T-cell (primary cell): ENCODE results near the gene CSTF3. TPM values are rescaled to one million over a fixed set of nuclear protein-coding genes. Genes with fewer than 3 reads are reported as not detected.
"Not testable (repeated sequence)": the region's sequence is repeated elsewhere in the genome, so short reads cannot be mapped to it uniquely, and the experiment has no call there.

Source experiments
- ATAC-seq, 4 experiments: fragments of 200-7000 bp in 3 of 4; fragments of 150-1000 bp in 1 of 4; cut with Tn5 transposase; replicated peaks in 1 of 4; 1 replicate in 3 of 4; 2 replicates in 1 of 4; pipeline ENCODE4 v1.10.0; 2021; ENCODE audit warnings: moderate library complexity in 3 of 4, mild to moderate bottlenecking in 2 of 4, moderate number of reproducible peaks in 1 of 4
- CTCF ChIA-PET, 2 donors: fragments of 300-600 bp; sonication (Branson Sonifier 250); formaldehyde crosslinking; loops; one replicate each; lab custom pipeline; 2022; ENCODE audit warnings: antibody characterized with exemption in 2 of 2; lab: Charles Lee
- POLR2A ChIA-PET, 2 donors: fragments of 300-600 bp; sonication (Branson Sonifier 250); formaldehyde crosslinking; loops; one replicate each; lab custom pipeline; 2022; ENCODE audit warnings: antibody characterized with exemption in 2 of 2; lab: Charles Lee
- DNase-seq, 35 experiments: peaks; one replicate each; pipeline versions ENCODE4 v3.0.0 to v3.0.0-alpha.2; 2013 to 2023
- H3K27ac ChIP-seq: one replicate; pipeline ENCODE4 v1.5.1; 2013; ENCODE audit warnings: low read length
- H3K27me3 ChIP-seq, 2 experiments: replicated peaks in 1 of 2; 1 replicate in 1 of 2; 2 replicates in 1 of 2; pipeline versions ENCODE4 v1.6.1 to v1.7.0; 2013; ENCODE audit warnings: low read length in 1 of 2, mixed read lengths in 1 of 2; ENCODE audit not compliant: control insufficient read depth in 2 of 2, insufficient read depth in 2 of 2; ENCODE audit errors: extremely low read depth in 1 of 2
- H3K36me3 ChIP-seq, 2 donors: 1 replicate in 1 of 2; 2 replicates in 1 of 2; pipeline versions ENCODE4 v1.6.1 to v1.7.0; 2013; ENCODE audit warnings: low read length in 1 of 2; ENCODE audit not compliant: control insufficient read depth in 2 of 2, insufficient read depth in 1 of 2; ENCODE audit errors: extremely low read depth in 1 of 2
- H3K4me1 ChIP-seq, 2 experiments: 1 replicate in 1 of 2; 2 replicates in 1 of 2; pipeline versions ENCODE4 v1.6.1 to v1.7.0; 2013; ENCODE audit warnings: low read length in 2 of 2, mixed read lengths in 1 of 2; ENCODE audit not compliant: insufficient read depth in 2 of 2, control insufficient read depth in 1 of 2; ENCODE audit errors: extremely low read depth in 1 of 2
- H3K4me3 ChIP-seq, 2 donors: 1 replicate in 1 of 2; 2 replicates in 1 of 2; pipeline versions ENCODE4 v1.5.1 to v1.7.0; 2013; ENCODE audit warnings: mild to moderate bottlenecking in 2 of 2, low read length in 1 of 2, moderate library complexity in 1 of 2; ENCODE audit not compliant: control insufficient read depth in 1 of 2; ENCODE audit errors: extremely low read depth in 1 of 2
- H3K9me3 ChIP-seq: 2 replicates; pipeline ENCODE4 v1.7.0; 2013
- H3K27ac Mint-ChIP-seq, 2 donors: one replicate each; pipeline ENCODE4 v1.8.0; 2020 to 2021; ENCODE audit warnings: mild to moderate bottlenecking in 2 of 2, mixed read lengths in 2 of 2
- H3K27me3 Mint-ChIP-seq, 2 donors: one replicate each; pipeline ENCODE4 v1.8.0; 2021 to 2022; ENCODE audit warnings: mixed read lengths in 2 of 2
- H3K36me3 Mint-ChIP-seq: one replicate; pipeline ENCODE4 v1.8.0; 2021; ENCODE audit warnings: mixed read lengths
- H3K4me1 Mint-ChIP-seq, 3 donors: one replicate each; pipeline ENCODE4 v1.8.0; 2020 to 2022; ENCODE audit warnings: mixed read lengths in 3 of 3, mild to moderate bottlenecking in 1 of 3
- H3K4me3 Mint-ChIP-seq, 3 donors: one replicate each; pipeline ENCODE4 v1.8.0; 2020 to 2022; ENCODE audit warnings: mild to moderate bottlenecking in 3 of 3, mixed read lengths in 3 of 3, moderate library complexity in 3 of 3
- H3K9me3 Mint-ChIP-seq, 3 donors: one replicate each; pipeline ENCODE4 v1.8.0; 2020 to 2022; ENCODE audit warnings: mixed read lengths in 3 of 3
- WGBS: methylation state at CpG from one replicate; pipeline ENCODE4 v1.1.5; 2013; ENCODE audit warnings: missing lambda C conversion rate; ENCODE audit not compliant: insufficient coverage; 5-methylcytosine and 5-hydroxymethylcytosine counted together
- total RNA-seq, 35 experiments: library from RNA in 6 of 35; stranded (reverse) in 6 of 35; fragments of 120-200 nt in 1 of 35; gene quantifications; one replicate each; pipeline versions ENCODE4 v1.2.1 to v1.2.4 and lab custom pipeline; 2013 to 2026

The CSTF3 gene
- total RNA-seq, 5 donors from 2014 or later (not counting 1 experiment from before 2014, with no cell fraction given), result 17.3 to 27.1 (median 24.9) TPM

- no peaks in the 10 kb centered on the region for H3K9me3 ChIP-seq
- whole genome bisulfite sequencing, result no CpG with 5 or more reads among the region's 1 CpG
- no peak for ATAC-seq
- H3K4me1 Mint-ChIP-seq, result peaks cover 0 to 13% (median 4%) of the 10 kb centered on the region in 3 donors
- H3K27me3 Mint-ChIP-seq, result no peaks in the 10 kb centered on the region
- DNase-seq, result no peak
- H3K4me3 ChIP-seq, result no peak overlapping the region
- ChIA-PET CTCF (interaction anchor here in 1 of 2 donors (0.7 to 0.9 kb wide), 2 partner anchors 21 to 97 kb away, joined by 3 read pairs; no protein-coding TSS in a partner anchor), POLR2A (no interaction called here)
- no peak overlapping the region for H3K27ac Mint-ChIP-seq
- no peaks in the 10 kb centered on the region for H3K27me3 ChIP-seq
- no peaks in the 10 kb centered on the region for H3K9me3 Mint-ChIP-seq
- H3K4me3 Mint-ChIP-seq, result no peak overlapping the region
- peaks cover 35% of the 10 kb centered on the region for H3K36me3 Mint-ChIP-seq
- no peaks in the 10 kb centered on the region for H3K4me1 ChIP-seq
- peaks cover 4 to 28% of the 10 kb centered on the region in 2 donors for H3K36me3 ChIP-seq
- no peak overlapping the region for H3K27ac ChIP-seq
These were observed 104.0 kb downstream of the CSTF3 start for GRCh38 chr11:33057284-33057683.

- H3K4me1 ChIP-seq, result no peaks in the 10 kb centered on the region
- H3K4me3 ChIP-seq, result no peak overlapping the region
- peaks cover 0 to 23% of the 10 kb centered on the region in 2 donors for H3K36me3 ChIP-seq
- ChIA-PET POLR2A (no interaction called here), CTCF (interaction anchor here in 1 of 2 donors (0.6 to 1.9 kb wide), 4 partner anchors 10 to 46 kb away, joined by 3 to 8 read pairs (median 3); no protein-coding TSS in a partner anchor)
- ATAC-seq, result no peak
- Mint-ChIP-seq H3K27me3 (no peaks in the 10 kb centered on the region), H3K4me1 (peaks cover 0 to 10% (median 4%) of the 10 kb centered on the region in 3 donors), H3K36me3 (peaks cover 31% of the 10 kb centered on the region), H3K4me3 (no peak overlapping the region), H3K9me3 (no peaks in the 10 kb centered on the region), H3K27ac (peak overlapping the region in 1 of 2 donors; percentile 34)
- no peaks in the 10 kb centered on the region for H3K9me3 ChIP-seq
- no peaks in the 10 kb centered on the region for H3K27me3 ChIP-seq
- H3K27ac ChIP-seq, result no peak overlapping the region
- no peak for DNase-seq
These were observed 105.9 kb downstream of the CSTF3 start for GRCh38 chr11:33055375-33055774.

- Mint-ChIP-seq H3K4me1 (no peaks in the 10 kb centered on the region), H3K9me3 (no peaks in the 10 kb centered on the region), H3K36me3 (peaks cover 26% of the 10 kb centered on the region), H3K4me3 (no peak overlapping the region), H3K27ac (no peak overlapping the region), H3K27me3 (no peaks in the 10 kb centered on the region)
- Histone ChIP-seq H3K27ac (no peak overlapping the region), H3K27me3 (no peaks in the 10 kb centered on the region), H3K9me3 (no peaks in the 10 kb centered on the region), H3K4me1 (no peaks in the 10 kb centered on the region), H3K36me3 (peaks cover 0 to 10% of the 10 kb centered on the region in 2 donors), H3K4me3 (no peak overlapping the region)
- WGBS, result no CpG with 5 or more reads among the region's 2 CpGs
- no peak for ATAC-seq
- POLR2A ChIA-PET, result no interaction called here
- no peak for DNase-seq
- CTCF ChIA-PET, result interaction anchor here in 1 of 2 donors (0.6 kb wide), 1 partner anchor 46 kb away, joined by 3 read pairs; no protein-coding TSS in a partner anchor
These were observed 109.0 kb downstream of the CSTF3 start for GRCh38 chr11:33052231-33052630.

GRCh38 chr11:33049565-33050408 lies 111.5 kb downstream of the CSTF3 start:
- CTCF ChIA-PET, H3K27ac Mint-ChIP-seq, H3K9me3 Mint-ChIP-seq, DNase-seq, H3K27me3 ChIP-seq, ATAC-seq, H3K27me3 Mint-ChIP-seq, H3K4me3 Mint-ChIP-seq, H3K4me1 ChIP-seq, H3K4me3 ChIP-seq, H3K4me1 Mint-ChIP-seq, H3K9me3 ChIP-seq, H3K27ac ChIP-seq: not testable (repeated sequence)
- POLR2A ChIA-PET, result interaction anchor here in 1 of 2 donors (0.7 kb wide), 1 partner anchor 1052 kb away, joined by 3 read pairs; no protein-coding TSS in a partner anchor
- H3K36me3 Mint-ChIP-seq, result peaks cover 29% of the 10 kb centered on the region
- no CpG with 5 or more reads among the region's 3 CpGs for WGBS
- H3K36me3 ChIP-seq, result peaks cover 7 to 14% of the 10 kb centered on the region in 2 donors

GRCh38 chr11:33048701-33049100 lies 112.6 kb downstream of the CSTF3 start:
- WGBS, result 100% methylated on average over 1 of the region's 6 CpGs
- H3K36me3 Mint-ChIP-seq, result peaks cover 22% of the 10 kb centered on the region
- H3K27ac Mint-ChIP-seq, H3K4me3 Mint-ChIP-seq, H3K27ac ChIP-seq, POLR2A ChIA-PET, H3K27me3 ChIP-seq, H3K9me3 Mint-ChIP-seq, H3K4me1 ChIP-seq, ATAC-seq, H3K9me3 ChIP-seq, H3K27me3 Mint-ChIP-seq, H3K4me1 Mint-ChIP-seq, DNase-seq, H3K4me3 ChIP-seq: not testable (repeated sequence)
- CTCF ChIA-PET, result interaction anchor here (1.1 to 1.4 kb wide), 3 partner anchors 9 to 93 kb away, joined by 3 to 4 read pairs (median 3); partner anchors contain the start of gene TCP11L1 (in 1 of the 2)
- peaks cover 7 to 16% of the 10 kb centered on the region in 2 donors for H3K36me3 ChIP-seq

- Mint-ChIP-seq H3K9me3 (no peaks in the 10 kb centered on the region), H3K27me3 (no peaks in the 10 kb centered on the region), H3K4me1 (peaks cover 4 to 8% (median 7%) of the 10 kb centered on the region in 3 donors), H3K27ac (no peak overlapping the region), H3K4me3 (no peak overlapping the region), H3K36me3 (peaks cover 25% of the 10 kb centered on the region)
- Histone ChIP-seq H3K27ac (no peak overlapping the region), H3K27me3 (no peaks in the 10 kb centered on the region), H3K4me3 (no peak overlapping the region), H3K9me3 (no peaks in the 10 kb centered on the region), H3K4me1 (peaks cover 0 to 3% of the 10 kb centered on the region in 2 experiments), H3K36me3 (peaks cover 7 to 16% of the 10 kb centered on the region in 2 donors)
- 87% methylated on average over 6 of the region's 8 CpGs for WGBS
- no peak for DNase-seq
- CTCF ChIA-PET, result interaction anchor here (1.0 to 1.3 kb wide), 2 partner anchors 20 to 22 kb away, joined by 3 to 4 read pairs; no protein-coding TSS in a partner anchor
- POLR2A ChIA-PET, result interaction anchor here (0.6 to 0.7 kb wide), 2 partner anchors 13 to 62 kb away, joined by 3 to 5 read pairs; no protein-coding TSS in a partner anchor
- no peak for ATAC-seq
These were observed 115.6 kb downstream of the CSTF3 start for GRCh38 chr11:33045551-33046255.
